IPS-NIHi7 (cell line): ENCODE data around the gene UNK.

Experiments
- DNase-seq: peaks from one replicate; pipeline ENCODE4 v3.0.0; 2012; ENCODE audit warnings: mixed read lengths; ENCODE audit errors: extremely low spot score

UNK gene

DNA sequence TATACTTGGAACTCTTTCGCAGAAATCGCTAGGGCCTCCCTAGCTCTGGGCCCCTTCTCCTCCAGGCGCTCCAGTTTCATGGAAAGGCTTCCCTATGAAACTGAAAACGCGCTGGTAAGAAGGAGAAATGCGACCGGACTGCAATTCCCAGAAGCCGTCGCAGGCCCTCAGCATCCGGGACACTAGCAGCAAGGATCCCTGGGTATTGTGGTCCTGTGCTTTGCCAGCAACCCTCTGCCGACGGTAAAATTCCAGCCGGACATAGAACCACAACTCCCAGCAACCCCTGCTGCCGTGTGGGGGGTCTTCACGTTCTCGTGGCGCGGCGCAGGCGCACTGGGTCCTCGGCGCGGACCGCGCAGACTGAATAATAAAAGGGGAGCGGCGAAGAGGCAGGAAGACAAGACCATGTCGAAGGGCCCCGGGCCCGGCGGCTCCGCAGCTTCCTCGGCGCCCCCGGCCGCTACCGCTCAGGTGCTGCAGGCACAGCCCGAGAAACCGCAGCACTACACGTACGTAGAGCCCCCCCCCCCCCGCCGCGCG is at the start of gene UNK:
TSS of gene UNK (plus strand) at position 334 of the 543 bp plus-strand sequence. CDS start at position 409, 75 bp downstream.
- DNase-seq, result peak; percentile 97

DNA sequence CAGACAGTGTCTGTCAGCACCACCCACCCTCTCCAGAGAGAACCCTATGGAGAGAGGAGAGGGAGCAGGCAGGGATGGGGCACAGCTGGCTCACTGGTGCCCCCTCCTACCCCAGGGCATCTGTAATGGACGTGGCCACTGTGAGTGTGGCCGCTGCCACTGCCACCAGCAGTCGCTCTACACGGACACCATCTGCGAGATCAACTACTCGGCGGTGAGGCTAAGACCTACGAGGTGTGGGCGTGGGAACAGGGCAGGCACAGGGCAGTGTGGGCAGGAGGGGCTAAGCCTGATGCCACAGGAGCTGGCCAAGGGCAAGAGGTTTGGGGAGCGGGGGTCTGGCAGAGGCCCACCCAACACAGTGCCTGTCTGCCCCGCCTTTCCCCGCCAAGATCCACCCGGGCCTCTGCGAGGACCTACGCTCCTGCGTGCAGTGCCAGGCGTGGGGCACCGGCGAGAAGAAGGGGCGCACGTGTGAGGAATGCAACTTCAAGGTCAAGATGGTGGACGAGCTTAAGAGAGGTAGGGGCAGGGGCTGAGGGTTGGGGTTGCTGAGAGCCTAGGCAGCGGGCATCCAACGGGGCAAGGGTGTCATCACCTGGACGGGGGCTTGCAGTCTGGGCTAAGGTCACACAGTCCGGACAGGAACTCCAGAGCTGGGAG is 48.3 kb upstream of the UNK start:
- DNase-seq, result no peak

DNA sequence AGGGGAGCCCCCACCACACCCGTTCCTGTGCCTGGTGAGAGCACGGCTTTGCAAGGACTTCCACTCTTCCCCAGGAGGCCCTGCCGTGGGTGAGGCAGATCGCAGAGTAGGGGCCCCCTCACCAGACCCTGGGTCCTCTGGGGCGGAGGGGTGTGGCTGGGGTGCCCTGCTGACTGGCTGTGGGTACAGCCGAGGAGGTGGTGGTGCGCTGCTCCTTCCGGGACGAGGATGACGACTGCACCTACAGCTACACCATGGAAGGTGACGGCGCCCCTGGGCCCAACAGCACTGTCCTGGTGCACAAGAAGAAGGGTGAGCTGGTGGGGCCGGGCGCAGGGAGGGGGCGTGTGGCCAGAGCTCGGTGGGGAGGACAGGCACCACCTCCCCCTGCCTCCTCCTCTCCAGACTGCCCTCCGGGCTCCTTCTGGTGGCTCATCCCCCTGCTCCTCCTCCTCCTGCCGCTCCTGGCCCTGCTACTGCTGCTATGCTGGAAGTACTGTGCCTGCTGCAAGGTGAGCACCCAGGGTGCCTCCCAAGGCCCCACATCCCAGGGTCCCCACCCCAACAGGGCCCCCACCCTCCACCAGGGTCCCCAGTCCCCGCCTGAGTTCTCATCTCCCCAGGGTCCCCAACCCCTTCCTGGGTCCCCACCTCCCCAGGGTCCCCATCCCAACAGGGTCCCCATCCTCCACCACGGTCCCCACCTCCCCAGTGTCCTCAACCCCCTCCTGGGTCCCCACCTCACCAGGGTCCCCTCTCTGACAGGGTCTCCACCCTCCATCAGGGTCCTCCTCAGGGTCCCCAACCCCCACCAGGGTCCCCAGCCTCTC is 47.3 kb upstream of the UNK start:
- no peak for DNase-seq

DNA sequence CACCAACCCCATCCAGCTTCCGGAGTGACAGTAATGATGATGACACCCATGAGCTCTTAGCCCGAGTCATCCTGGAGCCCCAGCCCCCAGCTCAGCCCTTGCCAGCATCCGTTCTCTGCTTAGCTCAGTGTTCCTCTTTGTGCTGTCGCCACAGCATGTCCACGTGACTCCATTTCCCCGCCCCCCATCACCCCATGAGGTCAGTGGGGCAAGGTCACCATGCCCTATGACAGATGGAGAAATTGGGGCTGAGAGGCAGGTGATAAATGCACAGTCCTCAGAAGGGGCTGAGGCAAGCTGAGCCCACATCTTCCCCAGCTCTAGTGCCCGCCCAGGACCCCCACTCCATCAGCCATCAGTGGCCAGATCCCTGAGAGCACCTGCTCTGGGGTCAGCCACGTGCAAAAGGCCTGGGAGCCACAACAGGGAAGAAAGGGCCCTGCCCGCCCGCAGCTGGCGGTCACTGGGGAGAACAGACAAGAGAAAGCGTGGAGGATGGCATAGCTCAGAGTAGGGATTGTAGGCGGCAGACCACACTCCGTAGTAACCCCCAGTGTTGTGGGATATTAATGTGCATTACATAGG is 46.3 kb upstream of the UNK start:
- DNase-seq, result no peak

GRCh38 chr17:75739174-75739573 is 45.4 kb upstream of the UNK start:
- DNase-seq, result no peak

DNA sequence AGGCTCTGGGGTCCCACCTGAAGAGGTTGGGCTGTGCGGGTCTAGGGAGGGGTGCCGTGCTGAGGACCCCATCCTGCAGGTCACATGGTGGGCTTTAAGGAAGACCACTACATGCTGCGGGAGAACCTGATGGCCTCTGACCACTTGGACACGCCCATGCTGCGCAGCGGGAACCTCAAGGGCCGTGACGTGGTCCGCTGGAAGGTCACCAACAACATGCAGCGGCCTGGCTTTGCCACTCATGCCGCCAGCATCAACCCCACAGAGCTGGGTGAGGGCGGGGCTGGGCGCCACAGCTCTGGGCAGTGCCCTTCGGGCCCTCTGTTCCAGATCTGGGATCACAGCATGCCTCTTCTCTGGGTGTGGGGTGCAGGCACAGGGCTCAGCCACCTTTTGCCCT is 44.8 kb upstream of the UNK start:
- no peak for DNase-seq

DNA sequence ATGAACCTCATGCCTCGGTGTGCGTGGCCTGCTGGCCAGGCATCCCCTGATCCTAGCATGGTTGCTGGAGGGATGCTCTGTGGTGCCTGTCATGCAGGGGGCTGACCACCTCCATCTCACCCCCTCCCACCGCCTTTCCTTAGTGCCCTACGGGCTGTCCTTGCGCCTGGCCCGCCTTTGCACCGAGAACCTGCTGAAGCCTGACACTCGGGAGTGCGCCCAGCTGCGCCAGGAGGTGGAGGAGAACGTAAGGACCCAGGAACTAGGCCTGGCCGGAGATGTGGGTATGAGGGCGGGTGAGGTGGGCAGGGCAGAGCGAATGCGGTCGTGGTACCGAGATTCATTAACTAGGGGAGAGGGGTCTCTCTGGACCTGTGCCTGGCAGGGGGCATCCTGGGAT is 44.4 kb upstream of the UNK start:
- no peak for DNase-seq

DNA sequence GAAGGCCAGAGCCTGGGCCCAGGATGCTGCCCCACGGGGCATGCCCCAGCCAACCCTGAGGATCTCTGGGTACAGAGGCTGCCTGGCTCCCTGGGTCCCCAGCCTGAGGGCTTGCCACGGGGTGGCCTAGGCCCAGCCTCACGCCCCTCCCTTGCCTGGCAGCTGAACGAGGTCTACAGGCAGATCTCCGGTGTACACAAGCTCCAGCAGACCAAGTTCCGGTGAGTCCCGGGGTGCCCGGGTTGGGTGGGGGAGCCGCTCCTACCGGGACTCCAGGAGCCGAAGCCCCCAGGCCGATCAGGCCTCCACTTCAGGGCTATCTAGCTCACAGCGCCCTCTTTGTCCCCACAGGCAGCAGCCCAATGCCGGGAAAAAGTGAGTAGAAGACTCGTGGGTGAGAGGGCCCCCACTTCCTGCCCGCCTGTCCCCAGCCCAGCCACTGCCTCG is 44.0 kb upstream of the UNK start:
- no peak for DNase-seq

DNA sequence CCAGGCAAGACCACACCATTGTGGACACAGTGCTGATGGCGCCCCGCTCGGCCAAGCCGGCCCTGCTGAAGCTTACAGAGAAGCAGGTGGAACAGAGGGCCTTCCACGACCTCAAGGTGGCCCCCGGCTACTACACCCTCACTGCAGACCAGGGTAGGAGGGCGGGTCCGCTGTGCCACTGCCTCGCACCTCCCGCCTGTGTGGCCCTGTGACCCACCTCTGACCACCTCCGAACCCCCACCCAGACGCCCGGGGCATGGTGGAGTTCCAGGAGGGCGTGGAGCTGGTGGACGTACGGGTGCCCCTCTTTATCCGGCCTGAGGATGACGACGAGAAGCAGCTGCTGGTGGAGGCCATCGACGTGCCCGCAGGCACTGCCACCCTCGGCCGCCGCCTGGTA is 42.3 kb upstream of the UNK start:
- no peak for DNase-seq

- no peak for DNase-seq
Observed at GRCh38 chr17:75743625-75744206, 40.9 kb upstream of the UNK start.

DNA sequence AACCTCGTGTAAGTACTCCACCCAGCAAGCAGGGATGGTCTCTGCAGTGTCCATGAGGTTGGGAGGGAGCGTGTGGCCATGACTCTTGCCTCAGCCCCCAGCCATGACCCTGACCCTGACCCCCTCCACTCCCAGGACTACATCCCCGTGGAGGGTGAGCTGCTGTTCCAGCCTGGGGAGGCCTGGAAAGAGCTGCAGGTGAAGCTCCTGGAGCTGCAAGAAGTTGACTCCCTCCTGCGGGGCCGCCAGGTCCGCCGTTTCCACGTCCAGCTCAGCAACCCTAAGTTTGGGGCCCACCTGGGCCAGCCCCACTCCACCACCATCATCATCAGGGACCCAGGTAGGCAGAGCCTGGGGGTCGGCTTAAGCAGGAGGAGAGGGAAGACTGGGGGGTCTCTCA is 35.9 kb upstream of the UNK start:
- no peak for DNase-seq

DNA sequence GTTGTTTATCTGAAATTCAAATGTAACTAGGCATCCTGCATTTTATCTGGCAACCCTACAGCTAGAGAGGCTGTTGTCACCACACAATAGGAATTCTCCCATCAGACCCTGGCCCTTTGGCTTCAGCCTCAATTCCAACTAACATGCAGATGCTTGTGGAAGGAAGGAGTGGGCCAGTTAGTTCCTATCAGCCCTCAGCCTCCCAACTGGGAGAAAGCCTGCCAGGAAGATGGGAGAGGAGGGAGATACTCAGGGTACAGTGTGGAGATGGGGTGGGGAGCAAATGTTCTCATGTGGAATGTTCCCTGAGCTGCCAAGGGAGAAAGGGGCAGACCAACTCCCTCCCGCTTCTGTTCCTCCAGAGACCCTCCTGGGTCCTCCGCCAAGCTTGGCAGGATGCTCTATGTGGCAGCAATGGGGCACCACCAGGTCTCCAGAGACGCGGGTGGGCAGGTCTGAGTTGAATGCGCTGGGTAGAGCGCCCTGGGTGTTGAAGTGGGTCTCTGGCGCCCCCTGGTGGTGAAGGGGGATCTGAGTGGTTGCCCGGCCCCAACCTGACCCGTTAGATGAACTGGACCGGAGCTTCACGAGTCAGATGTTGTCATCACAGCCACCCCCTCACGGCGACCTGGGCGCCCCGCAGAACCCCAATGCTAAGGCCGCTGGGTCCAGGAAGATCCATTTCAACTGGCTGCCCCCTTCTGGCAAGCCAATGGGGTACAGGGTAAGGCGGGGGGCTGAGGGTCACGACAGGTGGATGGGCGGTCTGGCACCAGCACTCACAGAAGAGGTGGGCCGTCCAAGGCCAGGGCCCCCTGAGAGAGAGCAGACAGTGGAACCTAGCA is 34.8 kb upstream of the UNK start:
- peak; percentile 87 for DNase-seq

GRCh38 chr17:75750661-75751423 is 33.8 kb upstream of the UNK start:
- no peak for DNase-seq

GRCh38 chr17:75751676-75752404 is 32.8 kb upstream of the UNK start:
- no peak for DNase-seq

- DNase-seq, result no peak
Observed at GRCh38 chr17:75752405-75752709, 32.2 kb upstream of the UNK start.

GRCh38 chr17:75752802-75753513 is 31.6 kb upstream of the UNK start:
- DNase-seq, result no peak

DNA sequence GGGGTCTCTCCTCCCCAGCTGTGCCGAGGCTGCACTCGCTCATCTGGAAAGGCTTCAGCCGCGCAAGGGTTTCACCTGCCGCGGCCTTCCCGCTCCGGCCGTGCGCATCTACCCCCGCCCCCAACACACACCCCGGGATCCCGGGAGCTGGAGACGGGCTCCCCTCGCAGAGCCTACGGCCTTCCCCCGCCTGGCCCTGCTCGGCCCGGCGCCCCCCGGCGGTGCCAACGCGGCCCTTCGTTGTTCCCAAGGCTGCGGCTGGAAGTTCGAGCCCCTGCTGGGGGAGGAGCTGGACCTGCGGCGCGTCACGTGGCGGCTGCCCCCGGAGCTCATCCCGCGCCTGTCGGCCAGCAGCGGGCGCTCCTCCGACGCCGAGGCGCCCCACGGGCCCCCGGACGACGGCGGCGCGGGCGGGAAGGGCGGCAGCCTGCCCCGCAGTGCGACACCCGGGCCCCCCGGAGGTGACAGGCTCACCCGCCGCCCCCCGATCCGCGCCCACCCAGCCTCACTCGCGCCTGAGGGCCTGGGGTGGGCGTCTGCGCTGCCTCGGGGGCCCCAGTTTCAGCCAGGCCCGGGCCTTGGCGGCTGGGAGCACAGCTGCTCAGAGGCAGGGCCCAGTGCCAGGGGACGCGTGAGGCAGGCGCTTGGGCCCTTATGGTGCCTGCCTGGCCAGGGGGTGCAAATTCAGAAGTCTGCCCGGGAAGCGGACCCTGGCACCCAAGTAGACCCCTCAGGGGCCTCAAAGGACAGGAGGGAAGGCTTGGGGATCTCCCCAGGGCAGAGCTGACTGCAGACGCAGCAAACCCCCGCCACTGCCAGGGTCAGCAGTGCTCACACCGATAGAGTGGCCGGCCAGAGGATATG is 30.9 kb upstream of the UNK start:
- DNase-seq, result peak; percentile 89
